Astrocyte of the cerebellum (primary cell): ENCODE results near the gene ZFYVE9.

ENCODE experiments used
- DNase-seq: peaks from one replicate; pipeline ENCODE4 v3.0.0-alpha.2; 2011; ENCODE audit warnings: low read depth
- H3K4me3 ChIP-seq: 2 replicates; pipeline ENCODE4 v1.5.1; 2011; ENCODE audit warnings: mild to moderate bottlenecking, low read depth, low read length, moderate library complexity
- CTCF ChIP-seq: IDR thresholded peaks from 2 replicates; pipeline ENCODE4 v1.5.1; 2012; ENCODE audit warnings: low read length, low read depth, moderate library complexity, mild to moderate bottlenecking; ENCODE audit errors: missing control alignments
- in situ Hi-C: cut with HindIII; loops from 2 replicates; pipeline ENCODE4 v1.10.0; 2017; ENCODE audit warnings: low sequenced_read_pairs

The ZFYVE9 gene

GRCh38 chr1:52355436-52355835, 213.5 kb downstream of the ZFYVE9 start:
- in situ Hi-C loops = no loop called here
- DNase-seq = no peak
- H3K4me3 ChIP-seq = no peak overlapping the region
- TF ChIP-seq CTCF = no peak

- in situ Hi-C loops = no loop called here
Measured at GRCh38 chr1:52355847-52356505, 214.1 kb downstream of the ZFYVE9 start.

DNA sequence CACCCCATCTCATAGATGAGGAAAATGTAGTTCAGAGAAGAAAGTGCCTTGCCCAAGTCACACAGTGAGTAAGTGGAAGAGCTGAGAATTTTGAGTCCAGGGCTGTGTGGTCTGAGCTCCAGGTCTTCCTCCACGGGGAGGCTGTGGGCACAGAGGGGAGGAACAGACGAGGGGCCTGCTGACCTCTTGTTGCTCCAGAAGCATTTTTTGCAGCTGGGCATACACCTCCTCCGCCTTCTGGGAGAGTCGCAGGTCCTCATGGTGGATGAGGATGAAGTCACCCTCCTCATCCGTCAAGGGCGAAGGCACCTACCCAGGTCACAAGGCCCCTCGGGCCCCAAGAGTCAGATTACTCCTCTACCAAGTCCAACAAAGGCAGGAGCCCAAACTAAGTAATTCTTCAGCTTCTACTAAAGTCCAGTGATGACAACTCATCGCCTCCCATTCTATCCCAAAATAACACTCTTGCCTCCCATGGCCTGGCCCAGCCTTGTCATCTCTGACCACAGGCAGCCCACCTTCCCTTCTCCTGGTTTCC, 215.0 kb downstream of the ZFYVE9 start:
- no peak for TF ChIP-seq CTCF
- no peak for DNase-seq
- in situ Hi-C loops = no loop called here
- no peak overlapping the region for H3K4me3 ChIP-seq

More at GRCh38 chr1:52355847-52356505, 214.1 kb downstream of the ZFYVE9 start:
- no peak for TF ChIP-seq CTCF
- no peak overlapping the region for H3K4me3 ChIP-seq
- no peak for DNase-seq

GRCh38 chr1:52357397-52357796, 215.5 kb downstream of the ZFYVE9 start:
- DNase-seq = no peak
- no peak for TF ChIP-seq CTCF
- in situ Hi-C loops = no loop called here
- no peak overlapping the region for H3K4me3 ChIP-seq

- H3K4me3 ChIP-seq = no peak overlapping the region
- no peak for DNase-seq
- in situ Hi-C loops = no loop called here
- no peak for TF ChIP-seq CTCF
Measured at GRCh38 chr1:52358851-52359497, 217.1 kb downstream of the ZFYVE9 start.

- no peak for TF ChIP-seq CTCF
- no peak for DNase-seq
- in situ Hi-C loops = no loop called here
- no peak overlapping the region for H3K4me3 ChIP-seq
Measured at GRCh38 chr1:52359676-52360594, 218.0 kb downstream of the ZFYVE9 start.
